Measurements from ENCODE around the gene MFSD6L. TPM values are rescaled to one million over a fixed set of nuclear protein-coding genes. Genes with fewer than 3 reads are reported as not detected.

Gene MFSD6L
- total RNA-seq, 4 donors from 2014 or later: 0.26 to 1.0 (median 0.65) TPM

GRCh38 chr17:8762012-8762411 is 37.2 kb downstream of the MFSD6L start:
- Histone ChIP-seq H3K27ac (no peak overlapping the region), H3K9me3 (no peaks in the 10 kb centered on the region), H3K36me3 (no peaks in the 10 kb centered on the region), H3K4me3 (no peak overlapping the region), H3K27me3 (no peaks in the 10 kb centered on the region), H3K4me1 (no peaks in the 10 kb centered on the region)
- 89% methylated on average over 8 of the region's 8 CpGs for WGBS
- no peak for DNase-seq (ENCODE audit: low spot score in 2 of 2)
- TF ChIP-seq POLR2A (IDR thresholded peaks at IDR 0.05) (no peak), CTCF (IDR thresholded peaks at IDR 0.05) (no peak), EP300 (IDR thresholded peaks at IDR 0.05) (no peak), POLR2AphosphoS5 (IDR thresholded peaks at IDR 0.05) (no peak)

GRCh38 chr17:8758137-8758596 is 41.0 kb downstream of the MFSD6L start, which contains the start of gene SPDYE4:
Gene SPDYE4 (minus strand): TSS chr17:8758546. CDS start chr17:8758382, 164 bp downstream.
- no peak for DNase-seq (ENCODE audit: low spot score in 2 of 2)
- Histone ChIP-seq H3K27me3 (peaks cover 3% of the 10 kb centered on the region), H3K4me3 (no peak within 1 kb of the TSS), H3K4me1 (no peaks in the 10 kb centered on the region), H3K27ac (no peak within 1 kb of the TSS), H3K36me3 (no peaks in the 10 kb centered on the region), H3K9me3 (no peaks in the 10 kb centered on the region)
- TF ChIP-seq EP300 (IDR thresholded peaks at IDR 0.05): no peak
- no peak for TF ChIP-seq POLR2AphosphoS5 (IDR thresholded peaks at IDR 0.05)
- TF ChIP-seq CTCF (IDR thresholded peaks at IDR 0.05): no peak
- TF ChIP-seq POLR2A (IDR thresholded peaks at IDR 0.05): no peak
- 92% methylated on average over 15 of the region's 15 CpGs for WGBS

DNA sequence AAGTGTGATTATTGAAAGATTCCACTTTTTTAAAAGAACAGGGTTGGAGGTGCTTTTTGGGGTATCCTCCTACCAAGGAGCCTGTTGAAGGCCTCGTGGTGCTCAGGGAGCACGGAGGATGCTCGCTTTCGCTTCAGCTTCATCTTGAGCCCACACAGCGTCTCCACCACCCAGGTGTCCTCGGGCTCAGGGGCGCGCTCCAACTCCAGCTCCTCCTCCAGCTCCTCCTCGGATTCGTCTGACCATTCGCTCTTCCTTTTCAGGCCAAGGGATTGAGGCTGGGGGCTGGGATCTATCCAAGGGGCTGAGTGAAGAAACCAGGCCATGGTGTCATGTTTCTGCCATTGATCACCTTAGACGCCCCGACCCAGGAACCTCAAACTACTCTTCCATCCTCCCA is 42.0 kb downstream of the MFSD6L start:
- H3K4me3 ChIP-seq: no peak overlapping the region
- no peaks in the 10 kb centered on the region for H3K9me3 ChIP-seq
- H3K4me1 ChIP-seq: no peaks in the 10 kb centered on the region
- DNase-seq (ENCODE audit: low spot score in 2 of 2): no peak
- H3K27ac ChIP-seq: no peak overlapping the region
- H3K27me3 ChIP-seq: peaks cover 3% of the 10 kb centered on the region
- WGBS: 85% methylated on average over 13 of the region's 13 CpGs
- no peaks in the 10 kb centered on the region for H3K36me3 ChIP-seq
- TF ChIP-seq POLR2AphosphoS5 (IDR thresholded peaks at IDR 0.05) (no peak), EP300 (IDR thresholded peaks at IDR 0.05) (no peak), POLR2A (IDR thresholded peaks at IDR 0.05) (no peak), CTCF (IDR thresholded peaks at IDR 0.05) (no peak)

GRCh38 chr17:8755590-8756255 is 43.4 kb downstream of the MFSD6L start:
- no peaks in the 10 kb centered on the region for H3K36me3 ChIP-seq
- WGBS: 90% methylated on average over 12 of the region's 12 CpGs
- H3K9me3 ChIP-seq: no peaks in the 10 kb centered on the region
- H3K4me3 ChIP-seq: no peak overlapping the region
- H3K27me3 ChIP-seq: peaks cover 3% of the 10 kb centered on the region
- H3K27ac ChIP-seq: no peak overlapping the region
- DNase-seq (ENCODE audit: low spot score in 2 of 2): no peak
- no peaks in the 10 kb centered on the region for H3K4me1 ChIP-seq
- TF ChIP-seq POLR2AphosphoS5 (IDR thresholded peaks at IDR 0.05): no peak

- no peak for DNase-seq (ENCODE audit: low spot score in 2 of 2)
- TF ChIP-seq EP300 (IDR thresholded peaks at IDR 0.05) (no peak), CTCF (IDR thresholded peaks at IDR 0.05) (no peak), POLR2A (IDR thresholded peaks at IDR 0.05) (no peak), POLR2AphosphoS5 (IDR thresholded peaks at IDR 0.05) (no peak)
- peaks cover 3% of the 10 kb centered on the region for H3K27me3 ChIP-seq
- H3K27ac ChIP-seq: no peak overlapping the region
- no peaks in the 10 kb centered on the region for H3K9me3 ChIP-seq
- no peaks in the 10 kb centered on the region for H3K4me1 ChIP-seq
- no peaks in the 10 kb centered on the region for H3K36me3 ChIP-seq
- WGBS: 76% methylated on average over 8 of the region's 8 CpGs
- no peak overlapping the region for H3K4me3 ChIP-seq
Observed at GRCh38 chr17:8754890-8755289, 44.3 kb downstream of the MFSD6L start.
